ENCODE measurements around the gene MXD4. TPM values are rescaled to one million over a fixed set of nuclear protein-coding genes. Genes with fewer than 3 reads are reported as not detected.

The MXD4 gene
- total and polyA plus RNA-seq, 8 donors = 14.8 to 51.4 (median 27.4) TPM

DNA sequence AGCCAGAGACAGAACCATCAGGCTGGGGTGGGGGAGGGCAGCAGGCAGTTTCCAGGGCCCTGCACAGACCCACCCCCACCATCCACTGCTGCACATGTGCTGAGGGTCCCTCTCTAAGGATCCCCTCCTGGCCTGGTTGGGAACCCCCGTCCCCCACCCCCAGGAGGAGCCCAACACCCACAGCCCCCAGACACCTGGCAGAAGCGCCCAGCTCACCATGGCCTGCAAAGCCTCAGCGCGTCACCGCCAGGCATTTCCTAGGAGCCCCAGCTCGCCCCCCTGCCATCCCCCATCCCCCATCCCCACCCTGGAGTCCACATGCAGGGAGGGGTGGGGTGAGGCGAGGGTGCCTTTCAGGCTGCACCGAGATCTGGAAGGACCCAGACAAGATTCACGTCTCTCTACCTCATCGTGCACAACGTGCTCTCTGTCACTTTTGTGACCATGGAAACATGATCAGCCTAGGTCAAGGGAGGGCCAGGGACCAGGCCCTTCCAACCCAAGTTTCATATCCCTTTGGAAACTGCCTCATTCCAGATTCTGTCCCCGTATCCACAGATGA is 9.3 kb downstream of the MXD4 start:
- intact Hi-C loops (cut with DNase I) = no loop called here
- FAIRE-seq = no peak
- Histone ChIP-seq H3K27me3 (no peaks in the 10 kb centered on the region), H3K9me3 (no peaks in the 10 kb centered on the region), H3K4me3 (no peak overlapping the region), H3K36me3 (peaks cover 0 to 23% (median 0%) of the 10 kb centered on the region in 3 donors), H3K27ac (no peak overlapping the region), H3K4me1 (peaks cover 0 to 4% (median 0%) of the 10 kb centered on the region in 3 donors)
- DNase-seq = peak in 2 of 6 donors; percentile 15 to 50
- ATAC-seq = no peak
- no peak for TF ChIP-seq CTCF (IDR thresholded peaks at IDR 0.05)
- WGBS, 2 donors = 86 to 88% methylated on average over 12 of the region's 12 CpGs

- Histone ChIP-seq H3K4me1 (peaks cover 0 to 4% (median 0%) of the 10 kb centered on the region in 3 donors), H3K4me3 (no peak overlapping the region), H3K27ac (no peak overlapping the region), H3K36me3 (peaks cover 0 to 23% (median 0%) of the 10 kb centered on the region in 3 donors), H3K9me3 (no peaks in the 10 kb centered on the region), H3K27me3 (no peaks in the 10 kb centered on the region)
- peak in 3 of 6 donors; percentile 10 to 58 (median 29) for DNase-seq
- ATAC-seq = no peak
- 91 to 93% methylated on average over 16 of the region's 16 CpGs for WGBS, 2 donors
- intact Hi-C loops (cut with DNase I) = no loop called here
- no peak for TF ChIP-seq CTCF (IDR thresholded peaks at IDR 0.05)
- no peak for FAIRE-seq
Observed at GRCh38 chr4:2251795-2252529, 9.9 kb downstream of the MXD4 start.

- WGBS, 2 donors = 92 to 93% methylated on average over 25 of the region's 25 CpGs
- no peak for FAIRE-seq
- peak in 4 of 6 donors; percentile 8 to 74 (median 17) for DNase-seq
- no peak for ATAC-seq
- Histone ChIP-seq H3K27ac (no peak overlapping the region), H3K36me3 (peaks cover 0 to 23% (median 0%) of the 10 kb centered on the region in 3 donors), H3K9me3 (no peaks in the 10 kb centered on the region), H3K4me1 (peaks cover 0 to 1% (median 0%) of the 10 kb centered on the region in 3 donors), H3K4me3 (no peak overlapping the region), H3K27me3 (no peaks in the 10 kb centered on the region)
- TF ChIP-seq CTCF (IDR thresholded peaks at IDR 0.05) = no peak
- intact Hi-C loops (cut with DNase I) = no loop called here
Observed at GRCh38 chr4:2251073-2251794, 10.7 kb downstream of the MXD4 start.

- H3K36me3 ChIP-seq = peaks cover 0 to 23% (median 0%) of the 10 kb centered on the region in 3 donors
- DNase-seq = peak in 5 of 6 donors; percentile 6 to 52 (median 23)
- no peaks in the 10 kb centered on the region for H3K27me3 ChIP-seq
Observed at GRCh38 chr4:2250357-2251072, 11.4 kb downstream of the MXD4 start.

More at GRCh38 chr4:2250357-2251072, 11.4 kb downstream of the MXD4 start:
- Histone ChIP-seq H3K4me3 (no peak overlapping the region), H3K9me3 (no peaks in the 10 kb centered on the region), H3K27ac (no peak overlapping the region), H3K4me1 (no peaks in the 10 kb centered on the region)
- intact Hi-C loops (cut with DNase I) = no loop called here
- WGBS, 2 donors = 93 to 95% methylated on average over 27 to 30 of the region's 30 CpGs
- no peak for TF ChIP-seq CTCF (IDR thresholded peaks at IDR 0.05)
- ATAC-seq (no peak), FAIRE-seq (no peak)
